NCI-H146 treated with DMSO at 0.1 percent for 48 hours (cell line): ENCODE measurements around the gene FEM1B.

Experiments
- DNase-seq: peaks from one replicate; lab custom pipeline; 2025; ENCODE audit not compliant: unreplicated experiment; lab: John Stamatoyannopoulos, UW

FEM1B gene

GRCh38 chr15:68258692-68259091 lies 18.9 kb upstream of the FEM1B start:
- DNase-seq: no peak

GRCh38 chr15:68259883-68260282 lies 17.7 kb upstream of the FEM1B start:
- no peak for DNase-seq

- DNase-seq: no peak
These were observed 16.3 kb upstream of the FEM1B start for GRCh38 chr15:68261241-68261640.

- no peak for DNase-seq
These were observed 15.6 kb upstream of the FEM1B start for GRCh38 chr15:68261980-68262379.

- DNase-seq: no peak
These were observed 14.8 kb upstream of the FEM1B start for GRCh38 chr15:68262514-68263356.

GRCh38 chr15:68264282-68264681 lies 13.3 kb upstream of the FEM1B start:
- no peak for DNase-seq

GRCh38 chr15:68265081-68265480 lies 12.5 kb upstream of the FEM1B start:
- DNase-seq: no peak

- DNase-seq: no peak
These were observed 11.9 kb upstream of the FEM1B start for GRCh38 chr15:68265674-68266073.

GRCh38 chr15:68268405-68268804 lies 9.1 kb upstream of the FEM1B start:
- no peak for DNase-seq

GRCh38 chr15:68271854-68272471 lies 5.6 kb upstream of the FEM1B start:
- no peak for DNase-seq

GRCh38 chr15:68272721-68273271 lies 4.7 kb upstream of the FEM1B start:
- DNase-seq: no peak

GRCh38 chr15:68274201-68274848 lies 3.2 kb upstream of the FEM1B start:
- no peak for DNase-seq

- no peak for DNase-seq
These were observed 2.3 kb upstream of the FEM1B start for GRCh38 chr15:68275165-68275746.

GRCh38 chr15:68276668-68277067 lies 877 bp upstream of the FEM1B start:
- no peak for DNase-seq

GRCh38 chr15:68277131-68277602 lies 378 bp upstream of the FEM1B start:
- peak; percentile 61 for DNase-seq

- DNase-seq: no peak
These were observed 725 bp downstream of the FEM1B start for GRCh38 chr15:68278345-68278594.

- DNase-seq: peak; percentile 10
These were observed 1.3 kb downstream of the FEM1B start for GRCh38 chr15:68278595-68279405.

- no peak for DNase-seq
These were observed 2.5 kb downstream of the FEM1B start for GRCh38 chr15:68279779-68280753.

GRCh38 chr15:68281008-68281407 lies 3.5 kb downstream of the FEM1B start:
- DNase-seq: no peak

GRCh38 chr15:68283401-68283800 lies 5.9 kb downstream of the FEM1B start:
- DNase-seq: no peak
